ENCODE results near the gene FEV.

The FEV gene

DNA sequence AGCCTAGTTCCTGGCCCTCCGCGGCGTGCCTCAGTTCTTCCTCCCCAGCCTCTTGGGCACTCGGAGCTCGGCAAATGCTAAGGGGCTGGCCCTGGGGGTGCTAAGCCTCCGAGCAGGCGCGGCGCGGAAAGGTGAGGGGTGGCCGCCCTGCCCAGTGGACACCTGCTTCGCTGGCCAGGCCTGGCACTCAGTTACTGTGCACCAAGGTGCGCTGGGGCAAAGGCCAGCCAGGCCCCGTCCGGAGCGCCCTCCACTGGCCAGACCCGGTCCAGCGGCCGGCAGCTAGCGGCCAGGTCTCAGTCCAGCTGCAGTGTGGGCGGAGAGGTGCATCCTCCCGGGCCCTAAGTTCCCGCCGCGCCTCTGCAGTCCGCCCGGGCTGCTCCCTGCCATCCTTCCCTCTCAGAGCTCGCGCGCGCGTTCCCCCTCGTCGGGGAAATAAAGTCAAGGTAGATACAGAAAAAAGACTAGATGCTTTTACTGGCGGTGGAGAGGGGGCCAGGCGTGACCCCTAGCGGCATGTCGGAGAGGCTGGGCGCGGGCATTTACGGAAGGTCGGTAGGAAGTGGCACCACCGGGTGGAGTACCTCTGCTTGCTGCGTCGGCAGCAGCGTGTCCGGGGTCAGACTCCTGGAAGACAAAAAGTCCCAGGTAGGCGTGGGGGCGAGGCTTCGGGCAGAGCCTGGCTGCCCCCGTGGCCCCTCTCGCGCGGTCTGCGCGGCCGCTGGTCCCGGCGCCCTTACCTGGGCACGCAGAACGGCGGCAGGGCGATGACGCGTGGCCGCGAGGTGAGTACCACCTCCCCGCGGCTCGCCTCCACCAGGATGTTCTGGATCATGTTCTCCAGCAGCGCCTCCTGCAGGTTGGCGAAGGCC is 17.6 kb upstream of the FEV start:
- H3K4me3 ChIP-seq (ENCODE audit: low read length) = peak overlapping the region; percentile 12
- TF ChIP-seq, protein P1, sequence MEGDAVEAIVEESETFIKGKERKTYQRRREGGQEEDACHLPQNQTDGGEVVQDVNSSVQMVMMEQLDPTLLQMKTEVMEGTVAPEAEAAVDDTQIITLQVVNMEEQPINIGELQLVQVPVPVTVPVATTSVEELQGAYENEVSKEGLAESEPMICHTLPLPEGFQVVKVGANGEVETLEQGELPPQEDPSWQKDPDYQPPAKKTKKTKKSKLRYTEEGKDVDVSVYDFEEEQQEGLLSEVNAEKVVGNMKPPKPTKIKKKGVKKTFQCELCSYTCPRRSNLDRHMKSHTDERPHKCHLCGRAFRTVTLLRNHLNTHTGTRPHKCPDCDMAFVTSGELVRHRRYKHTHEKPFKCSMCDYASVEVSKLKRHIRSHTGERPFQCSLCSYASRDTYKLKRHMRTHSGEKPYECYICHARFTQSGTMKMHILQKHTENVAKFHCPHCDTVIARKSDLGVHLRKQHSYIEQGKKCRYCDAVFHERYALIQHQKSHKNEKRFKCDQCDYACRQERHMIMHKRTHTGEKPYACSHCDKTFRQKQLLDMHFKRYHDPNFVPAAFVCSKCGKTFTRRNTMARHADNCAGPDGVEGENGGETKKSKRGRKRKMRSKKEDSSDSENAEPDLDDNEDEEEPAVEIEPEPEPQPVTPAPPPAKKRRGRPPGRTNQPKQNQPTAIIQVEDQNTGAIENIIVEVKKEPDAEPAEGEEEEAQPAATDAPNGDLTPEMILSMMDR (conservative IDR thresholded peaks at IDR 0.05; ENCODE audit: low read depth, low read length) = peak; percentile 56
- no peak for DNase-seq (ENCODE audit: low read depth)

GRCh38 chr2:219001577-219002394 is 16.8 kb upstream of the FEV start:
- no peak for DNase-seq (ENCODE audit: low read depth)
- TF ChIP-seq, protein P1 (conservative IDR thresholded peaks at IDR 0.05; ENCODE audit: low read depth, low read length) = no peak
- H3K4me3 ChIP-seq (ENCODE audit: low read length) = no peak overlapping the region

- H3K4me3 ChIP-seq (ENCODE audit: low read length) = no peak overlapping the region
- DNase-seq (ENCODE audit: low read depth) = no peak
- TF ChIP-seq, protein P1 (conservative IDR thresholded peaks at IDR 0.05; ENCODE audit: low read depth, low read length) = no peak
These were observed 16.2 kb upstream of the FEV start for GRCh38 chr2:219001100-219001576.

DNA sequence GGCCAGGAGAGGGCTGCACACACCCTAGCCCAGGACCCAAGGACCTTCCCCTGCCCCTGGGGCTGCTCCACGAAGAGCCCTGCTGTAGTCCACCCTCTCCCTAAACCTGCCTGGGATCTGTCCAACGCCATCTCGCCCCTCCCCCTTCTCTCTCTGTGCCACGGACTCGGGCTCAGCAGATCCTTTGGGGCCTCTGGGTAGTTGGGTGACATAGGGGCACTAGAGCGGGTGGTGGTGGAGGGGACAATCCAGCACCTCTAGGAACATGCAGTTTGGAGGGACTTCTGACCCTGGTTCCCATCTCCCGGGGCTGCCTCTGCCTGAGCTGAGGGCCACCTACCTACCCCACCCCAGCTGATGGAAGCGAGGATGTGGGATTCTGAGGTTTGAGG is 15.6 kb upstream of the FEV start:
- H3K4me3 ChIP-seq (ENCODE audit: low read length) = no peak overlapping the region
- DNase-seq (ENCODE audit: low read depth) = no peak
- TF ChIP-seq, protein P1 (conservative IDR thresholded peaks at IDR 0.05; ENCODE audit: low read depth, low read length) = no peak

GRCh38 chr2:218999881-219000568 is 15.0 kb upstream of the FEV start:
- DNase-seq (ENCODE audit: low read depth) = no peak
- TF ChIP-seq, protein P1 (conservative IDR thresholded peaks at IDR 0.05; ENCODE audit: low read depth, low read length) = no peak
- H3K4me3 ChIP-seq (ENCODE audit: low read length) = no peak overlapping the region

DNA sequence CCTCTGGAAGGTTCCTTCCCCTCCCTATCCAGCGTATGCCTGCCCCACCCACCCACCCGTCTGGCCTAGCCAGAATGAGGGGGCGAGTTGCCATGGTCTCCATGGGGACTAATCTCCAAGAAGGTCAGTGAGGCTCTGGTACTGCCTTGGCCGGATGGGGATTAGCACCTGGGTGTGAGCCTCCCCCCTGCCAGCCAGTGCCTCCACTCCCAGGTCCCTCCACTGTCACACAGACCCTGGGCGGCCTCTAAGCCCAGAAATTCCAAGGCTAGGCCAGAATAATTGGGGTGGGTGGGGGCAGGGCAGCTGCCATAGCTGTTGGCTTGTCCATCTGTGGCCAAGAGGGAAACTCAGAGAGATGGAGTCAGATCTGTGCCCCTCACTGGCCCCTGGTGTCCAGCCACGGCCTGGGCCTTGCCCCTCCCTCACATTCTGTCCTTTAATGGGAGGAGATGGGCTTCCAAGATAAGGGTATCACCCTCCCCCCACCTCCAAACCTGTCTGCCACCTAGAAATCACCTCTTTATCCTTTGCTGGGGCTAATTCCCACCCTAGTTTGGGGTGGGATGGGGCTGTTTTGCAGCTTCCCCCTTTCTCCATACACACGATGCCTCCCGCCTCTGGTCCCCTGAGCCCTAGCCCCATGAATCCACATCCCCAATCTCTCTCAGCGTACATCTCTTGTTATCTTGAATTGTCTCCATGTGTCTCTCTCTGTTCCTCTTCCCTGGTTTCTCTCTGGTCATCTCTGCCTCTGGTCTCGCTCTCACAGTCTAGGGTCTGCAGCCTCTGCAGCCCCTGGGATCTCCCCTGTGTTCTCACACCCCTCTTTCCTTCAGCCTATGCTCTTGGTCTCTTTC is 14.3 kb upstream of the FEV start:
- no peak overlapping the region for H3K4me3 ChIP-seq (ENCODE audit: low read length)
- TF ChIP-seq, protein P1 (conservative IDR thresholded peaks at IDR 0.05; ENCODE audit: low read depth, low read length) = no peak
- peak; percentile 69 for DNase-seq (ENCODE audit: low read depth)

All from retinal pigment epithelial cell (primary cell).